Peyer's patch (tissue), 4 donors: ENCODE measurements around the gene IDNK. TPM values are rescaled to one million over a fixed set of nuclear protein-coding genes. Genes with fewer than 3 reads are reported as not detected.

Experiments used
- DNase-seq, 3 donors: peaks; one replicate each; pipeline ENCODE4 v3.0.0-alpha.2; 2017 to 2019
- H3K27ac ChIP-seq, 4 donors: fragments of 200-600 bp; sonication (generic); one replicate each; pipeline ENCODE4 v1.5.1; 2016 to 2019
- H3K27me3 ChIP-seq, 2 donors: fragments of 200-600 bp; sonication (generic); one replicate each; pipeline ENCODE4 v1.5.1; 2019
- H3K36me3 ChIP-seq, 3 donors: fragments of 200-600 bp; sonication (generic); one replicate each; pipeline ENCODE4 v1.5.1; 2016 to 2019
- H3K4me1 ChIP-seq, 4 donors: fragments of 200-600 bp; sonication (generic); one replicate each; pipeline ENCODE4 v1.5.1; 2016 to 2019
- H3K4me3 ChIP-seq, 4 donors: fragments of 200-600 bp; sonication (generic); 1 replicate in 3 of 4; 2 replicates in 1 of 4; pipeline ENCODE4 v1.5.1; 2016 to 2019; ENCODE audit warnings: mild to moderate bottlenecking in 1 of 4
- H3K9me3 ChIP-seq, 4 donors: fragments of 200-600 bp; sonication (generic); one replicate each; pipeline ENCODE4 v1.5.1; 2016 to 2019; ENCODE audit warnings: mild to moderate bottlenecking in 1 of 4
- POLR2A ChIP-seq, 2 donors: fragments of 450-650 bp; IDR thresholded peaks; one replicate each; pipeline ENCODE4 v1.5.1; 2017; ENCODE audit warnings: antibody characterized with exemption in 2 of 2, mild to moderate bottlenecking in 2 of 2, moderate library complexity in 2 of 2
- total RNA-seq, 4 donors: library from RNA; depleted of rRNA; stranded (reverse); fragments of >200 nt; gene quantifications; one replicate each; pipeline ENCODE4 v1.1.0, GENCODE V29; 2016
- TF ChIP-seq, protein P1 (sequence below), 6 experiments: fragments of 450-650 bp in 4 of 6; fragments of 200-600 bp in 2 of 6; sonication (generic) in 1 of 6; IDR thresholded peaks; one replicate each; pipeline ENCODE4 v1.5.1; 2017 to 2019; ENCODE audit warnings: antibody characterized with exemption in 6 of 6, mild to moderate bottlenecking in 3 of 6, moderate library complexity in 1 of 6

The IDNK gene
- total RNA-seq, 4 donors from 2014 or later: 9.9 to 14.1 (median 12.1) TPM; not detected in 1

DNA sequence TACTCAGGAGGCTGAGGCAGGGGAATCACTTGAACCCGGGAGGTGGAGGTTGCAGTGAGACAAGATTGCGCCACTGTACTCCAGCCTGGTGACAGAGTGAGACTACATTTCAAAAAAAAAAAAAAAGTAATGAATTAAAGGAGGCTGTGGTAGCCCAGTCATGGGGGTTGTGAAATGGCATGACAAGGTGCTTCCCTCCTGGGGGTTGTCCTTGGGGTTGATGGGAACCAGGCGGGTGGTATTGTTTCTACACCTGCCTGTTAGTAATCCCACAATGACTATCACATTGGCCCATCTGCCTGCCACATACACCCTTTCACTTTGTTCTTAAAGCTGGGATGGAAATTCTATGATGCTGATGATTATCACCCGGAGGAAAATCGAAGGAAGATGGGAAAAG lies 5.6 kb downstream of the IDNK start:
- H3K27ac ChIP-seq: peak overlapping the region in 3 of 4 donors; percentile 49 to 90 (median 75)
- TF ChIP-seq, protein P1, sequence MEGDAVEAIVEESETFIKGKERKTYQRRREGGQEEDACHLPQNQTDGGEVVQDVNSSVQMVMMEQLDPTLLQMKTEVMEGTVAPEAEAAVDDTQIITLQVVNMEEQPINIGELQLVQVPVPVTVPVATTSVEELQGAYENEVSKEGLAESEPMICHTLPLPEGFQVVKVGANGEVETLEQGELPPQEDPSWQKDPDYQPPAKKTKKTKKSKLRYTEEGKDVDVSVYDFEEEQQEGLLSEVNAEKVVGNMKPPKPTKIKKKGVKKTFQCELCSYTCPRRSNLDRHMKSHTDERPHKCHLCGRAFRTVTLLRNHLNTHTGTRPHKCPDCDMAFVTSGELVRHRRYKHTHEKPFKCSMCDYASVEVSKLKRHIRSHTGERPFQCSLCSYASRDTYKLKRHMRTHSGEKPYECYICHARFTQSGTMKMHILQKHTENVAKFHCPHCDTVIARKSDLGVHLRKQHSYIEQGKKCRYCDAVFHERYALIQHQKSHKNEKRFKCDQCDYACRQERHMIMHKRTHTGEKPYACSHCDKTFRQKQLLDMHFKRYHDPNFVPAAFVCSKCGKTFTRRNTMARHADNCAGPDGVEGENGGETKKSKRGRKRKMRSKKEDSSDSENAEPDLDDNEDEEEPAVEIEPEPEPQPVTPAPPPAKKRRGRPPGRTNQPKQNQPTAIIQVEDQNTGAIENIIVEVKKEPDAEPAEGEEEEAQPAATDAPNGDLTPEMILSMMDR (IDR thresholded peaks at IDR 0.05): no peak
- no peak for TF ChIP-seq POLR2A (IDR thresholded peaks at IDR 0.05)
- no peaks in the 10 kb centered on the region for H3K27me3 ChIP-seq

DNA sequence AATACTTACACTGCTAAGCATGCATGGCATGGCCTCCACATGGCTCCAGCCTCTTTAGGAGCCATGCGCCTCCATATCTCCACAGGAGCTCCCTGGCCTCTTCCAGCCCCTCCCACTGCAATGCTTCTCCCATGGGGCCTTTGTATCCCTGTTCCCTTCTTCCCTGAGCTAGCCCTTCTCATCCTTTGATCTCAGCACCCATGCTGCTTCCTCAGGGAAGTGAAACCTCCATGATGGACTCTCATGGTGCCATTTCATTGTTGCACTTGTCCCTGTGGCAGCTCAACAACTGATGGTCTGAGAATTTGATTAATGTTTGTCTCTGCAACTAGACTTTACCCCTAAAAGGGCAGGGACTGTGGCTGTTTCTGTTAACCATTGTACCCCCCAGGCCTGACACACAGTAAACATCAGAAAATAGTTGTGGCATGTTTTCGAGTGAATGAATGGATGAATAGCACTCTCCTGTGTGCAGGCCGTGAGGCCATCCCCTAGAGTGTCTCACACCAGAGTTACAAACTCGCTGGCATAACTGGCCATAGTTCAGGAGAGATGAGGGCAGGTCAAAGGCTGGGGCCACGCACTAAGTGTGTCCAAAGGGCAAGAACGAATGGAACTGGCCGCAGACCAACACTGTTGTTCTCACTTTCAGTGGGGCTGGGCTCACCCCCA lies 6.6 kb downstream of the IDNK start:
- TF ChIP-seq, protein P1 (IDR thresholded peaks at IDR 0.05): peak in 1 of 6 experiments; percentile 8
- peak in 1 of 2 donors; percentile 46 for TF ChIP-seq POLR2A (IDR thresholded peaks at IDR 0.05)
- peaks cover 0 to 5% (median 0%) of the 10 kb centered on the region in 3 donors for H3K36me3 ChIP-seq
- H3K27me3 ChIP-seq: no peaks in the 10 kb centered on the region
- no peaks in the 10 kb centered on the region for H3K9me3 ChIP-seq
- H3K4me1 ChIP-seq: peaks cover 0 to 17% (median 3%) of the 10 kb centered on the region in 4 donors
- peak in 2 of 3 donors; percentile 84 to 86 for DNase-seq
- H3K4me3 ChIP-seq: no peak overlapping the region
- peak overlapping the region in 3 of 4 donors; percentile 49 to 90 (median 75) for H3K27ac ChIP-seq

More for the DNA sequence above, 5.6 kb downstream of the IDNK start:
- no peak overlapping the region for H3K4me3 ChIP-seq
- no peak for DNase-seq
- peaks cover 0 to 5% (median 0%) of the 10 kb centered on the region in 3 donors for H3K36me3 ChIP-seq
- H3K9me3 ChIP-seq: no peaks in the 10 kb centered on the region
- H3K4me1 ChIP-seq: peaks cover 0 to 25% (median 11%) of the 10 kb centered on the region in 4 donors

DNA sequence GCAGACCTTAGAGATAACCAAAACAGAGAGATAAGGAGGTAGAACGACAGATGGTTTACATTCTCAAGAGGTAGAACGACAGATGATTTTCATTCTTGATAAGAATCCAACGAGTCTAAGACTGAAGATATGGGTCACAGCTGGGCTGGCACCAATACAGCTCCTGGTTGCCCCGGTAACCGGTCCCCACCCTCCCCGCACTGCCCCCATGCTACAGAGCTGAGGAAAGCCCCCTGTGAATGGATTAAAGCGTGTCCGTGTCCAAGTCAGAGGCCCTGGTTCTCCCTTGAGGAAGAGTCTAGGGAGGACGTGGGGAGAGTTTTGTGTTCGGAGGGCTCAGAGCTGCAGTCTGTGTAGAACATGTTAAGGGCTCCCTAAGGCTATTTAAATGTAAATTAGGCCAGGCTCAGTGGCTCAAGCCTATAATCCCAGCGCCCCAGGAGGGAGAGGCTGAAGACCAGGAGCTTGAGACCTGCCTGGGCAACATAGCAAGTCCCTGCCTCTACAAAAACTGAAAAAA lies 8.1 kb downstream of the IDNK start:
- Histone ChIP-seq H3K27ac (peak overlapping the region in 3 of 4 donors; percentile 1 to 61 (median 17)), H3K4me1 (peaks cover 0 to 11% (median 2%) of the 10 kb centered on the region in 4 donors), H3K36me3 (peaks cover 0 to 5% (median 0%) of the 10 kb centered on the region in 3 donors), H3K4me3 (no peak overlapping the region), H3K27me3 (no peaks in the 10 kb centered on the region), H3K9me3 (no peaks in the 10 kb centered on the region)
- TF ChIP-seq, protein P1 (IDR thresholded peaks at IDR 0.05): no peak
- TF ChIP-seq POLR2A (IDR thresholded peaks at IDR 0.05): no peak
- DNase-seq: no peak

DNA sequence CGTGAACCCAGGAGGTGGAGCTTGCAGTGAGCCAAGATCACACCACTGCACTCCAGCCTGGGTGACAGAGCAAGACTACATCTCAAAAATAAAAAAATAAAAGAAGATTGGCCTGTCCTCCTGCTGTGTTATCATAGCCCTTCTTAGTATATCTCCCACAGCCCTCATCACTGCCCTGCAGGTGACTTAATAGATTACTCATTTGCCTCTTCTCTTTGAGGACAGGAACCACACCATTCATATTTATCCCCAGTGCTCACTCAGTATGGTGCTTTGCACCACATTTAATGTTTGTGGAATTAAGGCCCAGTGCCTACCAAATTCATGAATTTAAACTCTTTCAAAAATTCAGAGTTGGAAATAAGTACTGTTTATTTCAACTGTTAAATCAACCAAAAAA lies 10.3 kb downstream of the IDNK start:
- no peaks in the 10 kb centered on the region for H3K27me3 ChIP-seq
- H3K27ac ChIP-seq: no peak overlapping the region
- H3K4me1 ChIP-seq: peaks cover 0 to 11% (median 2%) of the 10 kb centered on the region in 4 donors
- TF ChIP-seq, protein P1 (IDR thresholded peaks at IDR 0.05): peak in 1 of 6 experiments; percentile 5
- no peak for TF ChIP-seq POLR2A (IDR thresholded peaks at IDR 0.05)
- H3K9me3 ChIP-seq: no peaks in the 10 kb centered on the region
- DNase-seq: no peak
- no peaks in the 10 kb centered on the region for H3K36me3 ChIP-seq
- H3K4me3 ChIP-seq: no peak overlapping the region

DNA sequence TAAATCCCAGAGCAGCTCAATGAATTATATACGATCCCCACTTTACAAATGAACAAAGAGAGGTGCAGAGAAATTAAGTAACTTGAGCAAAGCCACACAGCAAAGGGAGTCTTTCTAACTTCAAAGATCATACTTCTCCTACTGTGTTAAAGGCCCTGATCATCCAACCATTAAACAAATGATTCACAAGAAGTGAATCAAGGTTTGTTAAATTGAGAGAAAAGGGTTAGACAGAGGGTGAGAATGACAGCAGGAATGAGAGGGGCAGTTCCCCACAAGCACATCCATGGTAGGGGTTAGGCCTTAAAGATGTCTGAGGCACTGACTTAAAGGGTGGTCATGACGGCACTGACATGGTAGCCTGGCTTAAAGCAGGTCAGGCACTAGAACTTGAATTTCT lies 10.7 kb downstream of the IDNK start:
- Histone ChIP-seq H3K27ac (no peak overlapping the region), H3K4me3 (no peak overlapping the region), H3K36me3 (no peaks in the 10 kb centered on the region), H3K4me1 (peaks cover 0 to 11% (median 2%) of the 10 kb centered on the region in 4 donors), H3K9me3 (no peaks in the 10 kb centered on the region), H3K27me3 (no peaks in the 10 kb centered on the region)
- no peak for DNase-seq
- TF ChIP-seq POLR2A (IDR thresholded peaks at IDR 0.05): no peak
- TF ChIP-seq, protein P1 (IDR thresholded peaks at IDR 0.05): no peak
